SW480 (cell line): ENCODE data around the gene AXIN2.

Experiments
- DNase-seq: peaks from one replicate; pipeline ENCODE4 v3.0.0-alpha.2; 2016; ENCODE audit warnings: low spot score

AXIN2 gene

DNA sequence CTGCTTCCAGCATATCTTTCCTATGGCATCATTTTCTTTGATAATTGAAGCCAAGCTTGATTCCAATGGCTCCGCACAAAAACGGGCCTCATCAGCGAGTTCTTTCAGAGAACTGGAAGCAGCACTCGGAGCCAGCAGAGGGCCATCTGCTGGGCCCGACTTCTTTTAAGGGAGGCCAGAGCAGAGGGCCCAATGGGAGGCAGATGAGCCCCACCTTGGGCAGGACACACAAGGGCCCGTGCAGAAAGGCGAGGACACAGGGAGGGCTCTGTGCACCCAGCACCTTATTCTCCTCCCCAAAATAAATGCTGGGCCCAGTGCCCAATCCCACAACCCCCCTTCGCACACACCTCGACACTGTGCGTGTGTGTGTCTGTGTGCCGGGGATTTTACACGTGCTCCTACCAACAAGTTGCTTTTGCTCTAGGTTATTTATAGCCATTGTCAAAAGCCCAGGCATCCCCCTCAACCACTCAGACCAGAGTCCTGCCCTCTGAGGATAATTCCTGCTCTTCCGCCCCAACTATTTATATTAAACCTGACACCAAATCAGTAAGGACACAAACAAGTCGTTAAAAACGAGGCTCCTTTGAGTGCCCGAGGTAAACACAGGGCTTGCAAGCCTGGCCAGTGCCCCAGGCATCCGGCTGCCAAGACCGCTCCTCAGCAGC is 6.8 kb downstream of the AXIN2 start:
- no peak for DNase-seq

DNA sequence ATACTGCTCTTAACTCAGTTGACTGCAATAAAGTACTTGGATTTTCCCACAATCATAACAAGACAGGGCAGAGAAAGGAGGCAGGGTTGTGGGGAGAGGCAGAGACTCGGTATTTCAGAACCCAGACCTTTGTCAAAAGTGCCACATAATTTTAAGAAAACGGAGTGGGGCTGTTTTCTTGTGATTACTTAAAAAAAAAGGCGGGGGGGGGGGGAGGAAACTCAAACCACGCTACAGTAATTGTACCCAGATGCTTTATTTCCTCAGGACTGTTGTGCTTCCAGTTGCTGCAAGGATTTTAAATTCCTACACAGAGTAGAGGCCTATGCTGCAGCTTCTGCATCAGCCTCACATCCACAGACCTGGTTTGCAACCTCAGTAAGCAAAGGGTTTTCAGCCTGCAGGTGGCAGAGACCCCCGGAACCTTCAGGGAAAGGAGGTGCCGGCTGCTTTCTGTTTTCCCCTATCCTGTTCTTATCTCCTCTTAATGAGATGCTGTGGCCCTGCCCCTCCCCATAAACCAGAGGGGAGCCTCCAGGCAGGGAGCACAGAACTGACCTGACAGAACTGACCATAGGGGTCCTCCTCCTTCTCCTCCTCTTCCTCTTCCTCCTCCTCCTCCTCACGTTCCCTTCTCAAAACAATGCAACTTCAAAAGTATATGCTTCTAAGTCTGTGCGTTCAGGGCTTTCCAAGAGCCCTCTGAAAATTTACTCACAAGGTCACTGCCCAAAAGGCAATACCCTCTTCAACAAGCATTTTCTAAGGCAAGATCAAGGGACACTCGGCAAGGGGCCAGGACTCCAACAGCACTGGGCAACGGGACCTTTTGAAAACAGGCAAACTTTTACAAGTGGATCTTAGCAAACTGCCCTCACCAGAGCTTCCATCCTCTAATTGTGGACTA is 7.5 kb downstream of the AXIN2 start:
- DNase-seq: no peak

GRCh38 chr17:65553009-65553645 is 8.3 kb downstream of the AXIN2 start:
- DNase-seq: no peak

DNA sequence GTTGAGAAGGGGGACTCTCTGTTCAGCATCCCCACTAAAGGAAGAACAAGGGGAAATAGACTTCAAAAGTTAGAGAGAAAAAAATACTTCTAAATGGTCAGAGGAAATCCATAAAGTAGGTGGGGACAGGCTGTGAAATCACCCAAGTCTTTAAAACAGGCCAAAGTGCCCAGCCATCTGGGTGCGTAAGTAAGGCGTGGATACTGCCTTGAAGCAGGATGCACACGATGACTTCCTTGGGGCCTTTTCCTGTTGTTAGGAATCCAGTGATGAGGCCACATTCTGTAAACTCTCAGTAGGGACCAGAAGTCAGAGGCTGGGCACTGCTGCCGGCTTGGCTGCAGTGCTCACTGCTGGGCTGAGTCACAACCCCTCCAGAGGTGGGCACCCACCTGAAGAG is 9.2 kb downstream of the AXIN2 start:
- no peak for DNase-seq

- no peak for DNase-seq
These were observed 10.0 kb downstream of the AXIN2 start for GRCh38 chr17:65551267-65552040.

- DNase-seq: no peak
These were observed 10.7 kb downstream of the AXIN2 start for GRCh38 chr17:65550758-65551157.

DNA sequence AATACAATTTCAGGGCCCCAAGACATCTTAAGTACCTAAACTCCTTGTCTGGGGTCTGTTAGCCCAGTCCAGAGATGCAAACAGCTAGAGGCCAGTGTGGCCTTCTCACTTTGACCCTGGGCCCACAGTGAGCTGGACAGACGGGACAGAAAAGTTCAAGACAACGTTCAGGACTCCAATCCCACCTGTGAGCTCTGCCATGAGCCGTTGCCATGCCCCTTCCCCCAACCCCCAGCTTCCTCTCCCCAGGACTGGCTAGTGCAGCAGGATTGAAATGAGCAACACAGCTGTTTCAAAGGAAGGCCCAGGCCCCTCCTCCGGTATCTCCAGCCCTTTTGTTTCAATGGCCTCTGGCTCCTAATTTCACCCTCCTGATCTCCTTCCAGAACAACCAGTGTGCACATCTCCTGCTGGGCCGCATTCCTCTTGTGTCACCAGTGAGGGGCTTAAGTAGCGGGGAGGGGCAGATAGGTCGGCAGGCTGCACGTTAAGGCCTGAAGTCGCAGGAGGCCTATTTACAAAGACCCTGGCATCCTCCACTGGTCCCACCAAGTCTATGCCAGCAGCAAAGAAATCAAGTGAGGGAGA is 11.3 kb downstream of the AXIN2 start:
- DNase-seq: no peak

- DNase-seq: no peak
These were observed 13.0 kb downstream of the AXIN2 start for GRCh38 chr17:65548269-65548969.

GRCh38 chr17:65547253-65547670 is 14.2 kb downstream of the AXIN2 start:
- DNase-seq: peak; percentile 31

GRCh38 chr17:65546579-65546978 is 14.9 kb downstream of the AXIN2 start:
- peak; percentile 3 for DNase-seq

DNA sequence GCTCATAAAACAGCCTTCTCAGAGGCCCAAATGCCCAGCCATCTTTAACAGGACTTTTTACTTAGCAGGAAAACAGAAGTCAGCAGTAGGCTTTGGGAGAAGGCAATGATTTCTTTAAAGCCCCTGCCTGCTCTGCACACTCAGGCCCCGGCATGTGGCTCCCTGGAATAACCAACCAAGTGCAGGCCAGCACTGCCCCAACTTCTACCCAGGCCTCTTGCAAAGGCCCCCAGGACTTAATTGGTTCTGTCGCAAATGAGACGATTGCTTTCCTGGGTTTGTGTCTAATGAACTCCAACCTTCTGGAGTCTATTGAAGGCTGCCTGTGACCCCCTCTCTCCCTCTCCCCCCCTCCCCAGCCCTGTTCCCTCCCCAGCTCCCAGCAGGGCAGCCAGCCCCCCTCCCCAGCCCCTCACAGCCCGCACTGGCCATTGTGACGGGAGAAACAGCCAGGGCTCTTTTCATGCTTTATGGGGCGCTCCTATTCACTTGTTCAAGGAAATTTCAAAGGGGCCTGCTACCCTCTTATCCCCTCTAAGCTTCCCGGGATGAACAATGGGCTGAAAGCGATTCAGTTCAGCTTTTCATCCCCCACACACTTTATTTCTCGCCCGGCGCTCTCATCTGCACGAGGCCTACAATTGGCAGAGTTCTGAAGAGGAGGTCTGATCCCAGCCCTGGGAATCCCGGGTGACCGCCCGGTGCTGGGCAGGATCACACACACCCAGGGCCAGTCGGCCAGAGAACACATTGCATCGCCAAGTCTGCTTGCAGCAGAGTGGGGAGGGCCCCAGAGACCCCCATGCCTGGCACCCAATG is 15.5 kb downstream of the AXIN2 start:
- DNase-seq: peak; percentile 7

DNA sequence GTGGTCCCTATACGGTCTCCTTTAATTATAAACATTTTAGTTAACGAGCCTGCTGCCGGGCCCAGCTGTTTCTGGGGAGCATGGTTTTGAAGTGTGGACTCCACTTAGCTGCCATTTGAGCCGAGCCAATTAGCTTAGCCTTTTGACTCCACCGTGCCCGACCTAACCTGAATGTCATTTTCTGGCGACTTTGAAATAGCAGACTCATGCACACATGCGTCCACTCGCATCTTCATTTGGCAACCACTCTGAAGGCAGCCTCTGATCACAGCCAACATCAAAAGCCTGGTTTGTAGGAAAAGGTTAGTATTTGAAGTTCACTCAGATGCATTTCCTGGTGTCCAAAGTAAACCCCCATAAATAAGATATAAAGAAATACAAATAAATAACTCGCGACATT is 16.8 kb downstream of the AXIN2 start:
- no peak for DNase-seq

DNA sequence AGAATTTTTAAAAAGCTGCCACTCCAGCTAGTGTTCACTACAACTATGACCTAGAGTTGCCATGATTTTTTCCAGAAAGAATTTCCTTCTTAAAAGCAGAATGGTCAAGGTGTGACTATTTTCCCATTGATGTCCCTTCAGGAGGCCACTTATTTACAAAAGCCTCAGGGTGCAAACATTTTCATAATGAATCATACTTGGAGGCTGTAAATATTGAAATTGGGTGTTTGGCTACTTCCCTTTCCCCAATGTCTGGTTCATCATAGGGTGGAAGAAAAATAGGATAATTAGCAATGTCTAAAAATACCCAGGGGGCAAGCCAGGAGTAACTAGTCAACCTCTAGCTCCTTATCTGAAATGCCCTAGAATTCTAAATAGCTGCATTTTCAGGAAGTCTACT is 18.8 kb downstream of the AXIN2 start:
- DNase-seq: no peak

GRCh38 chr17:65542067-65542466 is 19.4 kb downstream of the AXIN2 start:
- no peak for DNase-seq

- no peak for DNase-seq
These were observed 20.0 kb downstream of the AXIN2 start for GRCh38 chr17:65541453-65541852.

DNA sequence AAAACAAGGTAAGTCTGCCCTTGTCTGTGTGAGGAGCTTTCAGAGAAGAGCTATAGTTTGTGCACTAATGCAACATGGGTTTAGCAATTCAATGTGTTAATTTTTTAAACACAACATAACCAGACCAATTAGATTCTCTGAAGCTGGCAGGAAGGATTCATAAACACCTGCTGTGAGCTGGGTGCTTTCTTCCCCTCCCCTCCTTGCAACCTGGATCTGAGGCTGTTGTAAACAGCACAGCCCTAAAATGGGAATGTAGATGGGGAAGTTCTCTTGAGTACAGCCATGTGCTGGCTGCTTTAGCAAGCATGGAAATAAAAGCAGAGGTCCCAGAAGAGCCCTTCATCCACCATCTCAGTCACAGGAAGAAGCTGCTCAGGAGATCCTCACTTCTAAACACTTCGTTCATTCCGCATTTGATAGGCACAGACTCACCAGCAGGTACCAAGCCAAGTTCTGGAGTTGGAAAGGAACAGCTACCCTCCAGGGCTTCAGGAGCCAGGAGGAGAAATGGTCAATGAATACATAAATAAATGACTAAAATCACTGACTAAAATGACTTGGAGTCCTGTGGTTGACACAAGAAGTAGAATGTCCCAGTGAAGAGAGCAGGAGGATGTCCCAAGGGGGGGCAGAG is 21.7 kb downstream of the AXIN2 start:
- no peak for DNase-seq

DNA sequence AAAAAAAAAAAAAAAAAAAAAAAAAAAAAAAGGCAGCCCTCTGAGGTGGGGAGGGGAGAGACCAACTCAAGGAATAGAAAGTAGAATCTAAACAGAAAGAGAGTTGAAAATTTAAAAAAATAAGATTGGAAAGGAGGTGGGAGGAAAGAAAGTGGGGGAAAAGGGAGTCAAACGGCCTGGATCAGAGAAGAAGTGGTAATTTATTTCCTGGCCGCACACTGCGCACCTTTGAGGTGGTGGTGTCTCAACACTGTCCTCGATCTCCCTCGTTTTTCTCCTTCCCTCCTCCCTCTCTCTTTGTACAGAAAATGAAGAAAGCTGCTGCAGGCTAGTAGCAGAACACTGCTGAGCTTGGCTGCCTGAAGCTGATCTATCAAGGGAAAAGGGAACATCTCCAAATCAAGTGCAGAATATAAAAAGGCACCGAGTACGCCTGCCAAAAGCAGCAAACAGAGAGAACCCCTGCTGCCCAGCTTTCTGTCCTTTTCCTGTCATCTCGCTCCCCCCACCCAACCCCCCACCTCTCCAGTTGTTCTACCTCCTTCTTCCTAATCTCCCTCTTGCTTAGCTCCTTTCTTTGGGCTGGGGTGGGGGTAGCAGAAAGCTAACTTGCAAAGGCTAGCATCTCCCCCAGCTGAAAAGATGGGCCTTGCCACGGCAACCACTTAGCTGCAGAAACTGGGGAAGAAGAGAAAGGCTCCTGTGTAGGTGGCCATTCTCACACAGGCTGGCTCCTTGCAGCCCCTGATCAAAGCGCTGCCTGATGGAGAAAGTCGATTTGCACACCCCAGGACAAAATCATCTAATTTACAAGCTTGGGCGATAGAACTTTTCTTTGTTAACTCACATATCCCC is 22.5 kb downstream of the AXIN2 start:
- DNase-seq: peak; percentile 65

DNA sequence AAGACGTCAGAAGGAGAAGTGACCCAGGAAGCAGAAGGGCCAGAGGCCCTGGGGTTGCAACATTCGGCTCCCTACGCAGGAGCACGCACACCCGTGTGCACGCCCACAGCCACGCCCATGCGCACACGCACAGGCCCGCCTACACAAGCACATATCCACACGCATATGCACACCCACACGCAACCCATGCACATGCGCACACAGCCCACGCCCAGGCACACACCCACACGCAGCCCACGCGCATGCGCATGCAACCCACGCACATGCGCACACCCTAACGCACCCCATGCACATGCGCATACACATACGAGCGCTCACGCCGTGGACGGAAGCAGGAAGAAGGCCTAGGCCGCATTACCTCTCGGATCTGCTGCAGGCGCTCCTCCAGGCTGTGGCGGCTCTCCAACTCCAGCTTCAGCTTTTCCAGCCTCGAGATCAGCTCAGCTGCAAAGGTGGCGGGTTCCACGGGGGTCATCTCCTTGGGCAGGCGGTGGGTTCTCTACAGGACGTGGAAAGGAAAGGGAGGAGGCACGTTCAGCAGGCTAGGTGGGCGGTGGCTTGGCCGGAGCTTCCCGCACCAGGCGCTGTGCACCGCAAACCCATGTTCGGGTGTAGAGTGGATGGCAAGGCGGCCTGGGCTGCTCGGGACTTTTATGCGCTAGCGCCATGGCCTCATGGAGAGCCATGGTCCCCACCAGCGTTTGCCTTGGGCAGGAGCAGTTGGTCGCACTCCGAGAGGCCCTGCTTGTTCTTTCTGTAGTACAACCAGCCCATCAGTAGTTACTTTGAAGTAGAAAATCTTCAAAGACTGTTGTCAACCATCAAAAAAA is 23.4 kb downstream of the AXIN2 start:
- DNase-seq: peak; percentile 94
